ENCODE measurements around the gene PNLIPRP2.

GRCh38 chr10:116669832-116670644, 49.3 kb downstream of the PNLIPRP2 start:
- TF ChIP-seq CTCF (IDR thresholded peaks at IDR 0.05) = no peak
- TF ChIP-seq POLR2AphosphoS5 (IDR thresholded peaks at IDR 0.05) = no peak
- TF ChIP-seq EP300 (IDR thresholded peaks at IDR 0.05) = no peak
